Suprapubic skin (tissue), 4 donors: ENCODE results near the gene CCAR1. TPM values are rescaled to one million over a fixed set of nuclear protein-coding genes. Genes with fewer than 3 reads are reported as not detected.
"Not testable (repeated sequence)": the region's sequence is repeated elsewhere in the genome, so short reads cannot be mapped to it uniquely, and the experiment has no call there.

ENCODE experiments used
- DNase-seq, 2 donors: peaks; one replicate each; pipeline ENCODE4 v3.0.0-alpha.2; 2019; ENCODE audit warnings: low spot score in 2 of 2
- H3K27ac ChIP-seq: fragments of 200-600 bp; sonication (generic); one replicate; pipeline ENCODE4 v1.5.1; 2019
- H3K27me3 ChIP-seq: fragments of 200-600 bp; sonication (generic); one replicate; pipeline ENCODE4 v1.5.1; 2019
- H3K36me3 ChIP-seq: fragments of 200-600 bp; sonication (generic); one replicate; pipeline ENCODE4 v1.5.1; 2019
- H3K4me1 ChIP-seq: fragments of 200-600 bp; sonication (generic); one replicate; pipeline ENCODE4 v1.5.1; 2019
- H3K4me3 ChIP-seq: fragments of 200-600 bp; sonication (generic); one replicate; pipeline ENCODE4 v1.5.1; 2019; ENCODE audit warnings: mild to moderate bottlenecking
- H3K9me3 ChIP-seq: fragments of 200-600 bp; sonication (generic); one replicate; pipeline ENCODE4 v1.5.1; 2019
- CTCF ChIP-seq, 2 donors: fragments of 200-600 bp in 1 of 2; fragments of 450-650 bp in 1 of 2; sonication (generic) in 1 of 2; IDR thresholded peaks; one replicate each; pipeline ENCODE4 v1.5.1; 2016 to 2019; ENCODE audit warnings: antibody characterized with exemption in 2 of 2, mild to moderate bottlenecking in 1 of 2, moderate library complexity in 1 of 2
- EP300 ChIP-seq: sonication (generic); formaldehyde crosslinking; IDR thresholded peaks from one replicate; pipeline ENCODE4 v1.6.1; 2017; ENCODE audit warnings: antibody characterized with exemption
- POLR2A ChIP-seq, 2 donors: fragments of 450-650 bp; IDR thresholded peaks; one replicate each; pipeline ENCODE4 v1.6.1; 2017; ENCODE audit warnings: antibody characterized with exemption in 2 of 2, mild to moderate bottlenecking in 2 of 2, moderate library complexity in 2 of 2
- POLR2AphosphoS5 ChIP-seq, 3 donors: sonication (generic); formaldehyde crosslinking; IDR thresholded peaks; one replicate each; pipeline ENCODE4 v1.6.1; 2017; ENCODE audit warnings: antibody characterized with exemption in 3 of 3
- WGBS: methylation state at CpG from one replicate; pipeline ENCODE4 v1.1.5; 2018; 5-methylcytosine and 5-hydroxymethylcytosine counted together
- total RNA-seq, 4 donors: library from RNA; depleted of rRNA; stranded (reverse); fragments of >200 nt; gene quantifications; one replicate each; pipeline ENCODE4 v1.1.0, GENCODE V29; 2016

The CCAR1 gene
- total RNA-seq, 4 donors from 2014 or later, result 34.8 to 103 (median 43.8) TPM

GRCh38 chr10:68727146-68727545, 6.1 kb downstream of the CCAR1 start:
- H3K27me3 ChIP-seq, result no peaks in the 10 kb centered on the region

GRCh38 chr10:68732651-68733050, 11.6 kb downstream of the CCAR1 start:
- Histone ChIP-seq H3K27me3 (no peaks in the 10 kb centered on the region), H3K4me3 (no peak overlapping the region), H3K27ac (no peak overlapping the region), H3K36me3 (peaks cover 82% of the 10 kb centered on the region), H3K9me3 (no peaks in the 10 kb centered on the region), H3K4me1 (no peaks in the 10 kb centered on the region)
- WGBS, result 95% methylated on average over 8 of the region's 8 CpGs
- DNase-seq, result no peak
- TF ChIP-seq POLR2A (IDR thresholded peaks at IDR 0.05), result no peak
- no peak for TF ChIP-seq CTCF (IDR thresholded peaks at IDR 0.05)
- TF ChIP-seq POLR2AphosphoS5 (IDR thresholded peaks at IDR 0.05), result no peak
- TF ChIP-seq EP300, result no peak

More at GRCh38 chr10:68727146-68727545, 6.1 kb downstream of the CCAR1 start:
- no peak for TF ChIP-seq POLR2A (IDR thresholded peaks at IDR 0.05)
- no peak for TF ChIP-seq POLR2AphosphoS5 (IDR thresholded peaks at IDR 0.05)
- no peak for TF ChIP-seq CTCF (IDR thresholded peaks at IDR 0.05)
- no peak for TF ChIP-seq EP300
- no peak overlapping the region for H3K27ac ChIP-seq
- no peaks in the 10 kb centered on the region for H3K9me3 ChIP-seq
- H3K36me3 ChIP-seq, result peaks cover 83% of the 10 kb centered on the region
- no peak overlapping the region for H3K4me3 ChIP-seq
- H3K4me1 ChIP-seq, result peaks cover 9% of the 10 kb centered on the region
- no peak for DNase-seq
- WGBS, result 73% methylated on average over 9 of the region's 9 CpGs

- Histone ChIP-seq H3K4me3 (no peak overlapping the region), H3K36me3 (peaks cover 82% of the 10 kb centered on the region), H3K27ac (no peak overlapping the region), H3K9me3 (no peaks in the 10 kb centered on the region), H3K4me1 (no peaks in the 10 kb centered on the region), H3K27me3 (no peaks in the 10 kb centered on the region)
- 91% methylated on average over 7 of the region's 7 CpGs for WGBS
- no peak for DNase-seq
- no peak for TF ChIP-seq POLR2A (IDR thresholded peaks at IDR 0.05)
- TF ChIP-seq CTCF (IDR thresholded peaks at IDR 0.05), result no peak
- TF ChIP-seq EP300, result no peak
- no peak for TF ChIP-seq POLR2AphosphoS5 (IDR thresholded peaks at IDR 0.05)
Observed at GRCh38 chr10:68734349-68734748, 13.3 kb downstream of the CCAR1 start.

- no peak overlapping the region for H3K27ac ChIP-seq
- H3K4me1 ChIP-seq, result no peaks in the 10 kb centered on the region
- DNase-seq, result no peak
- H3K9me3 ChIP-seq, result no peaks in the 10 kb centered on the region
- 76% methylated on average over 6 of the region's 6 CpGs for WGBS
- peaks cover 85% of the 10 kb centered on the region for H3K36me3 ChIP-seq
- TF ChIP-seq POLR2A (IDR thresholded peaks at IDR 0.05) (no peak), POLR2AphosphoS5 (IDR thresholded peaks at IDR 0.05) (no peak), CTCF (IDR thresholded peaks at IDR 0.05) (no peak), EP300 (no peak)
- no peak overlapping the region for H3K4me3 ChIP-seq
- H3K27me3 ChIP-seq, result no peaks in the 10 kb centered on the region
Observed at GRCh38 chr10:68735119-68735518, 14.1 kb downstream of the CCAR1 start.

- not testable (repeated sequence) for H3K27me3 ChIP-seq, H3K4me1 ChIP-seq, H3K9me3 ChIP-seq, H3K4me3 ChIP-seq, DNase-seq, H3K27ac ChIP-seq
- 84% methylated on average over 7 of the region's 7 CpGs for WGBS
- H3K36me3 ChIP-seq, result peaks cover 82% of the 10 kb centered on the region
Observed at GRCh38 chr10:68735739-68736138, 14.7 kb downstream of the CCAR1 start.

GRCh38 chr10:68740676-68741075, 19.6 kb downstream of the CCAR1 start:
- H3K4me3 ChIP-seq, H3K27ac ChIP-seq, H3K27me3 ChIP-seq, DNase-seq, H3K4me1 ChIP-seq, H3K9me3 ChIP-seq: not testable (repeated sequence)
- WGBS, result 98% methylated on average over 5 of the region's 5 CpGs
- peaks cover 86% of the 10 kb centered on the region for H3K36me3 ChIP-seq
